ENCODE results near the gene MKNK1.

MKNK1 gene

DNA sequence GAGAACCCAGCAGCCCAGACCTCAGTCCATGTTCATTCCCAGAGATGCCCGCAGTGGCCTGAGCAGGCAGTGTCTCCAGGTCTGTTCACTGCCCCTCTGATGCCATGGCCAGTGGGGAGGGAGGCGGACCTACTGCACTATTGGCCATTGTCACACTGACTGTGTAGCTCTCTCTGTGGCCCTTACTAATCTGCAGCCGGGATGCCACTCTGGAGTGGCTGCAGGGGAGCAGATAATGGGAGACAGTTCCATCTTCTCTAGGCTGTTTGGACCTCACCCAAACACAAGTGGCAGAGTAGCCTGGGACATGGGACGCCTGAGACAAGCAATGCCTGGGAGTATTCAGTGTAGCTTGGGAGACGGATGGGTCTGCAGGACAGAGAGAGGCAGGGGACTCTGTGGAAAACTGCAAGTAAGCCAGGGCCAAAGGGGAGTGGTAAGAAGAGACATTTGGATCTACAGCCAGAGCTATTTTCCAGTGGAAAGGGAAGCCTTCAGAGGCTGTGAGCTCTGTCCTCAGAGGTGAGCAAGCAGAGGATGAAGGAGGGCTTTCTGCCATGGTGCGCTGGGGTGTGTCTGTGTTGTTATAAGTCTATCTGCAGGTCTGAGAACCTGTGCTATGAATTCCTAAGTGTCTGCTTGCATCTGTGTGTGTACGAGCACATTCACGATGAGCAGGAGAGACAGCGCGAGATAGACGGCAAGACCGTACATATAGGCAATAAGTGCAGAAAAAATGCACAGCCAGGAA is 87.7 kb downstream of the MKNK1 start:
- no peak for DNase-seq (ENCODE audit: low read depth)
- H3K4me3 ChIP-seq (ENCODE audit: low read depth, low read length), result no peak overlapping the region

DNA sequence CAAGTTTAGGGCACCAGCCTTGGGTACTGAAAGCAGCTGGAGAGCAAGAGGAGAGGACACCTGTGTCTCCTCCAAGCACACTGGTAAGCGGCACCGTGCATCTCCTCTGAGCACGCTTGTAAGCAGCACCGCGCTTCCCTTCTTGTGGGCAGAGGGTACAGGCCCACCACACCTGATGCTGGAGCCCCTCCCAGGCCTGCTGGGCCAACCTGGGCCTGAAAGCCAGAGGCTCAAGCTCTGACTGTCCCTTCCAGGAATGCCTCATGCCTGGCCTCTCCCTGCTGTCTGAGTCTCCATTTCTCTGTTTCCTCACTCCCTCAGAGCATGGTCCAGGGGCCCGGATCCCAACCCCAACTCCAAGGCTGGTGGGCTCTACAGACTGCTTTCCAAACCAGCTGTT is 88.5 kb downstream of the MKNK1 start:
- no peak overlapping the region for H3K4me3 ChIP-seq (ENCODE audit: low read depth, low read length)
- DNase-seq (ENCODE audit: low read depth), result no peak

DNA sequence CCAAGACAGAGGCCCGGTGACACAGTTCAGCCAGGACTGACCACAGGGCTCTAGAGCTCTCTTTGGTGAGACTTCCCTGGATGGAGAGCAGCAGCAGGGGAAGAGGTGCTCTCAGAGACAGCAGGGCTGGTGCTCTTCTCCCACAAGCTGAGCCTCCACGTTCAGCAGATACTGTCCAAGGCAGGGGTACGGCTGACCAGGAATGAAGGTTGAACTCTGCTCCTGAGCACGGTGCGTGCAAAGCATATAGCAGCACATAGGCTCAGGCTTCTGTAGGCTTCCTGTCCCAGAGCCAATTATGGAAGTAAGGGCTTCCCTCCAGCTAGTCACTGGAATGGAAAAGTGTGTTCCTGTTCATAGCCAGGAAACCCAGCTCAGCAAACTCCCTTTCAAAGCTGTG is 90.5 kb downstream of the MKNK1 start:
- DNase-seq (ENCODE audit: low read depth), result no peak
- H3K4me3 ChIP-seq (ENCODE audit: low read depth, low read length), result no peak overlapping the region

DNA sequence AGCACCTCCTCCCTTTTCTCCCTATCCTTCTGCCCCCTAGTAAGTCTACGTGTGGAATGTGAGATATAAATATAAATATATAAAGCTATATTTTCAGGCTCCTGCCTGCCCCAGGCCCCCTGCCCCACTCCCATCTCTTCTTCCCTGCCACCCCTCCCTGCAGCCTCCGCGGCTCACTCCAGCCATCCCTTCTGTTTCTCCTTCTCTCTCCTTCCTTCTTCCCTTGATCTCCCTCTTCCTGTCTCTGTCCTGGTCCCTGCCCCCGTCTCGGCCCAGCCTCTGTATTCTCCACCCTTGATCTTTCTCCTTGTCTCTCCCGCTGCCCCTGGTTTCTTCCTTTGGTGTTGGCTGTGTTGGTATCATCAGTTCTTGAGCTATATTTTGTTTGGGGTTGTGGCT is 91.3 kb downstream of the MKNK1 start:
- no peak for DNase-seq (ENCODE audit: low read depth)
- H3K4me3 ChIP-seq (ENCODE audit: low read depth, low read length), result no peak overlapping the region

DNA sequence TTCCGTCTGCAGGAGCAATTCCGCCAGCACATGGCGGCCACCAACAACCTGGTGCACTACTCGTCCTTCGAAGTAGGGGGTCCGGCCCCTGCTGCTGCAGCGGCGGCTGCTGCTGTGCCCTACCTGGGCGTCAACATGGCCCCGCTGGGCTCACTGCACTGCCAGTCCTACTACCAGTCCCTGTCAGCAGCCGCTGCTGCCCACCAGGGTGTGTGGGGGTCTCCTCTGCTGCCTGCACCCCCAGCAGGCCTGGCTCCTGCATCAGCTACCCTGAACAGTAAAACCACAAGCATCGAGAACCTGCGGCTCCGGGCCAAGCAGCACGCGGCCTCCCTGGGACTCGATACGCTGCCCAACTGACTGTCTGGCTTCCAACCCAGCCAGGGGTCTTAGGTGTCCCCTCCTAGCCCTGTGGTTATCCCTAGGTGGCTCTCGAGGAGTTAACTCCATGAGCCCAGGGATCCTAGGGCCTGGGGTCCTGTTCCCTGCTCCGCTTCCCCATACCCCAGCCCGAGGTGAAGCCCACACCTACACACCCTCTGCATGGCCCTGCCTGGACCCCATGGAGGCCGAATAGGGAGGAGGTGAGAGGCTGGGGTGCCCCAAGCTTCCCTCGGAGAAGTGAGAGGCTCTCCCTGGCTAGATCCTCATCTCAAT is 91.8 kb downstream of the MKNK1 start:
- no peak for DNase-seq (ENCODE audit: low read depth)
- H3K4me3 ChIP-seq (ENCODE audit: low read depth, low read length), result no peak overlapping the region

DNA sequence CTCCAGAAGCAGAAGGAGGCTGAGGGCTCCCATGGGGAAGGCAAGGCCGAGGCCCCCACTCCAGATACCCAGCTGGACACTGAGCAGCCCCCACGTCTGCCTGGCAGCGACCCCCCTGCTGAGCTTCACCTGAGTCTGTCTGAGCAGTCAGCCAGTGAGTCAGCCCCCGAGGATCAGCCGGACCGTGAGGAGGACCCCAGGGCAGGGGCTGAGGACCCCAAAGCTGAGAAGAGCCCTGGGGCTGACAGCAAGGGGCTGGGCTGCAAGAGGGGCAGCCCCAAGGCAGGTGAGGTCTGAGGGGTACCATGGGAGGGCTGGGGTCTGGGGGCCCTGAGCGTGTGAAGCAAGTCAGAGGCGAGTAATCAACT is 93.1 kb downstream of the MKNK1 start:
- no peak for DNase-seq (ENCODE audit: low read depth)
- no peak overlapping the region for H3K4me3 ChIP-seq (ENCODE audit: low read depth, low read length)

DNA sequence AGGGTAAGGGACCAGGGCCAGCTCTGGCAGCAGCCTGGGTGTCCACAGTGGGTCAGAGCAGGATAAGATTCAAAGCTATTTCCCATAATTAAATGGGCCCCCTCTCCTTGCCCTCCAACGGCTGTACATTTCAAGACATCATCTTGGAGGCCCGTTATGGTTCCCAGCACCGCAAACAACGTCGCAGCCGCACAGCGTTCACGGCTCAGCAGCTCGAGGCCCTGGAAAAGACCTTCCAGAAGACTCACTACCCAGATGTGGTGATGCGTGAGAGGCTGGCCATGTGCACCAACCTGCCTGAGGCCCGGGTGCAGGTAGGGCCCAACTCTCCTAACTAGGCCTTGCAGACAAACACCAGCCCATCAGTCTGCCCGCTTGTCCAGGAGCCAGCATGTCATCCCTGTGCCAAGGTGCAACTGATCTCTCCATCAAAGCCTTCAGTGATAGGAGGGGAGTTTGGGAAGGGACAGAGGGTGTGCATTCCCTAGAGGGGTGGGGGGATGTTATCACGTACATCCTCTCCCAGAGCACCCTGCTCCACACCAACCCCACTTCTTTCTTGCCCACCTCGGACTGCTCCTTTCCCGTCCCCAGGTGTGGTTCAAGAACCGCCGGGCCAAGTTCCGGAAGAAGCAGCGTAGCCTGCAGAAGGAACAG is 93.6 kb downstream of the MKNK1 start:
- no peak for DNase-seq (ENCODE audit: low read depth)
- no peak overlapping the region for H3K4me3 ChIP-seq (ENCODE audit: low read depth, low read length)

DNA sequence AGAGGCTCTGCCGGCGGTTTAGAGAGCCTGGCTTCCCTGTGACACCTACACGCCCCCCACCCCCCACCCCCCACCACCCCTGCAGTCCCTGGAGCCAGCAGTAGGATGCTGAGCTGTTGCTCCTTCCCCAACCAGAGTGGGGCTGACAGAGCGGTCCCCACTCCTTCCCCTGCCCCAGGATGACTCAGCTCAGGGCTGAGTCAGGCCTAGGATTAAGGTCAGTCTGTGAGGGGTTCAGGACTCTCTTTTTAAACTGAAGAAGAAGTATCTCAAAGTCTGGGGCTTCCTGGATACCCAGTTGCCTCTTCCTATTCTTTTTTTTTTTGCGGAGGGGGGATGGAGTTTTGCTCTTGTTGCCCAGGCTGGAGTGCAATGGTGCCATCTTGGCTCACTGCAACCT is 95.3 kb downstream of the MKNK1 start:
- no peak for DNase-seq (ENCODE audit: low read depth)
- H3K4me3 ChIP-seq (ENCODE audit: low read depth, low read length), result no peak overlapping the region

Data from skeletal muscle cell (primary cell).